NB4 (cell line): Measurements from ENCODE around the gene TMEM178B.
"Not testable (repeated sequence)": the region's sequence is repeated elsewhere in the genome, so short reads cannot be mapped to it uniquely, and the experiment has no call there.

Source experiments
- CTCF ChIP-seq: IDR thresholded peaks from one replicate; pipeline ENCODE4 v1.5.1; 2012; ENCODE audit warnings: low read depth, low read length
- MAX ChIP-seq: IDR thresholded peaks from 2 replicates; pipeline ENCODE4 v1.6.1; 2011; ENCODE audit warnings: low read depth, low read length
- MYC ChIP-seq: IDR thresholded peaks from 2 replicates; pipeline ENCODE4 v1.6.1; 2011; ENCODE audit warnings: low read depth, low read length
- POLR2A ChIP-seq: IDR thresholded peaks from 2 replicates; pipeline ENCODE4 v1.6.1; 2011; ENCODE audit warnings: mild to moderate bottlenecking; ENCODE audit not compliant: insufficient read length; ENCODE audit errors: extremely low read depth

GRCh38 chr7:141067856-141068255 is 6.0 kb upstream of the TMEM178B start:
- TF ChIP-seq MYC, CTCF, POLR2A, MAX: not testable (repeated sequence)
